Measurements from ENCODE around the gene TNF. TPM values are rescaled to one million over a fixed set of nuclear protein-coding genes. Genes with fewer than 3 reads are reported as not detected.

Gene TNF
- total and polyA plus RNA-seq, 12 donors, result 0.22 to 3.2 (median 1.0) TPM; not detected in 1

- no peak for TF ChIP-seq CTCF (IDR thresholded peaks at IDR 0.05)
- TF ChIP-seq POLR2A (IDR thresholded peaks at IDR 0.05), result peak in 1 of 2 donors; percentile 16
- WGBS, 4 donors, result 20 to 43% (median 31%) methylated on average over 4 of the region's 4 CpGs
- peaks cover 0 to 42% of the 10 kb centered on the region in 2 donors for H3K36me3 ChIP-seq (replicated peaks in 1 of 2)
- intact Hi-C loops (cut with DNase I), result no loop called here
- no peak for DNase-seq
- no peaks in the 10 kb centered on the region for H3K9me3 ChIP-seq (replicated peaks in 1 of 3)
- peak overlapping the region in 3 of 5 donors; percentile 39 to 99 (median 97) for H3K27ac ChIP-seq
- no peaks in the 10 kb centered on the region for H3K27me3 ChIP-seq
- peaks cover 14 to 17% of the 10 kb centered on the region in 2 donors for H3K4me1 ChIP-seq (replicated peaks in 1 of 2)
- H3K4me3 ChIP-seq, result peak overlapping the region in 1 of 4 donors; percentile 72
Observed at GRCh38 chr6:31621991-31622390, 46.6 kb downstream of the TNF start.

- Histone ChIP-seq H3K9me3 (replicated peaks in 1 of 3) (no peaks in the 10 kb centered on the region), H3K27me3 (no peaks in the 10 kb centered on the region), H3K27ac (no peak overlapping the region), H3K4me1 (replicated peaks in 1 of 2) (peaks cover 14 to 17% of the 10 kb centered on the region in 2 donors), H3K36me3 (replicated peaks in 1 of 2) (peaks cover 0 to 49% of the 10 kb centered on the region in 2 donors), H3K4me3 (no peak overlapping the region)
- WGBS, 4 donors, result 62 to 67% (median 66%) methylated on average over 5 to 10 of the region's 10 CpGs
- TF ChIP-seq CTCF (IDR thresholded peaks at IDR 0.05) (no peak), POLR2A (IDR thresholded peaks at IDR 0.05) (no peak)
- intact Hi-C loops (cut with DNase I), result no loop called here
- DNase-seq, result no peak
Observed at GRCh38 chr6:31622684-31623091, 47.3 kb downstream of the TNF start.

- Histone ChIP-seq H3K27ac (no peak overlapping the region), H3K4me3 (no peak overlapping the region), H3K36me3 (replicated peaks in 1 of 2) (peaks cover 0 to 63% of the 10 kb centered on the region in 2 donors), H3K27me3 (no peaks in the 10 kb centered on the region), H3K4me1 (replicated peaks in 1 of 2) (peaks cover 14 to 17% of the 10 kb centered on the region in 2 donors), H3K9me3 (replicated peaks in 1 of 3) (no peaks in the 10 kb centered on the region)
- intact Hi-C loops (cut with DNase I), result no loop called here
- 83 to 93% (median 89%) methylated on average over 10 of the region's 10 CpGs for WGBS, 4 donors
- no peak for DNase-seq
- TF ChIP-seq CTCF (IDR thresholded peaks at IDR 0.05), result no peak
Observed at GRCh38 chr6:31624070-31624469, 48.7 kb downstream of the TNF start.

- no peak overlapping the region for H3K4me3 ChIP-seq
- H3K27ac ChIP-seq, result no peak overlapping the region
- peaks cover 0 to 92% of the 10 kb centered on the region in 2 donors for H3K36me3 ChIP-seq (replicated peaks in 1 of 2)
Observed at GRCh38 chr6:31626952-31627351, 51.6 kb downstream of the TNF start.

More at GRCh38 chr6:31626952-31627351, 51.6 kb downstream of the TNF start:
- TF ChIP-seq CTCF (IDR thresholded peaks at IDR 0.05) (no peak), POLR2A (IDR thresholded peaks at IDR 0.05) (no peak)
- H3K4me1 ChIP-seq (replicated peaks in 1 of 2), result peaks cover 2 to 11% of the 10 kb centered on the region in 2 donors
- H3K27me3 ChIP-seq, result no peaks in the 10 kb centered on the region
- no peaks in the 10 kb centered on the region for H3K9me3 ChIP-seq (replicated peaks in 1 of 3)
- no peak for DNase-seq
- intact Hi-C loops (cut with DNase I), result no loop called here
- 86 to 94% (median 92%) methylated on average over 4 to 10 of the region's 10 CpGs for WGBS, 4 donors
